ENCODE data around the gene MTERF2.

DNA sequence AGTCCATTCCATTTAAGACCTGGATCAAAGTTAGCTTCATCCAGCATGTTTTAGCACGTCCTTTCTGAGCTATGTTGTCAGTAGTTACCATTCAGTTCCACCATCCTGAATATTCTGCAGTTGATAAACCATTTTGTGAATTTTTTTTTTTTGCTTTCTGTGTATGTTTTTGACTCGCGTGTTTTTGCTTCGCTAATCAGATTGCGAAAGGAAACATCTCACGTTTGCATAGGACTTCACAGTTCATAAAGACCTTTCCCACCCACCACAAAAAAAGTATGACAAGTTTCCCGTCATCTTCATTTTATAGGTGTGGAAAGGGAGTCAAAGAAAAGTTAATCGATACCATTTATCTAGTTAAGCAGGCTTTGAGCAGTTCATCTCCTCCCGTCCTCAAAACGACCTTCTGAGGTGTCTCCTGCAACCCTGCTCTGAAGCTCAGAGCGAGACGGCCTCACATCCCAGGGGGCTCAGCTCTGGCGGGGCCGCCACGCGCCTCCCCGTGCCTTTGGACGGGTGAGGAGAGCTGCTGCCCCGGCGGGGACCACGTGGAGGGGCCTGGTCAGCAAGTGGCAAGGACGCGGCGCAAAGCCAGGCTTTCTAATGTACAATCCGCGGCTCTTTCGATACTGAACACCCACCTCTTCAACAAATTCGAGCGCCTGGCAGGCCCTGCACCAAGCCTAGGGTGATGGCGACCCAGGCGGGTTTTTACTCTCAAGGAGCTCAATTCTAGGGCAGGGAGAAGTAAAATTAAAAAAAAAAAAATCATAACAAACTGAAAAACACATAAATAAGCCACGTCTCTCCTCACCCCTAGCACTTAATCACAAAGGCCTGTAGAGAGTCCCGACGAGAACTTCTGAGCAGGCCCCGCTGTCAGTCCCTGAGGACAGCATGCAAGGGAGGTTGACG, 32.2 kb downstream of the MTERF2 start:
- no peak for TF ChIP-seq POLR2A (IDR thresholded peaks at IDR 0.05)
- TF ChIP-seq, protein P1, sequence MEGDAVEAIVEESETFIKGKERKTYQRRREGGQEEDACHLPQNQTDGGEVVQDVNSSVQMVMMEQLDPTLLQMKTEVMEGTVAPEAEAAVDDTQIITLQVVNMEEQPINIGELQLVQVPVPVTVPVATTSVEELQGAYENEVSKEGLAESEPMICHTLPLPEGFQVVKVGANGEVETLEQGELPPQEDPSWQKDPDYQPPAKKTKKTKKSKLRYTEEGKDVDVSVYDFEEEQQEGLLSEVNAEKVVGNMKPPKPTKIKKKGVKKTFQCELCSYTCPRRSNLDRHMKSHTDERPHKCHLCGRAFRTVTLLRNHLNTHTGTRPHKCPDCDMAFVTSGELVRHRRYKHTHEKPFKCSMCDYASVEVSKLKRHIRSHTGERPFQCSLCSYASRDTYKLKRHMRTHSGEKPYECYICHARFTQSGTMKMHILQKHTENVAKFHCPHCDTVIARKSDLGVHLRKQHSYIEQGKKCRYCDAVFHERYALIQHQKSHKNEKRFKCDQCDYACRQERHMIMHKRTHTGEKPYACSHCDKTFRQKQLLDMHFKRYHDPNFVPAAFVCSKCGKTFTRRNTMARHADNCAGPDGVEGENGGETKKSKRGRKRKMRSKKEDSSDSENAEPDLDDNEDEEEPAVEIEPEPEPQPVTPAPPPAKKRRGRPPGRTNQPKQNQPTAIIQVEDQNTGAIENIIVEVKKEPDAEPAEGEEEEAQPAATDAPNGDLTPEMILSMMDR (IDR thresholded peaks at IDR 0.05): no peak

All from ovary (tissue), 3 donors.